GM18508 (cell line): ENCODE results near the gene DRD2.
"Not testable (repeated sequence)": the region's sequence is repeated elsewhere in the genome, so short reads cannot be mapped to it uniquely, and the experiment has no call there.

Source experiments
- ATAC-seq: cut with Tn5 transposase; IDR thresholded peaks from one replicate; pipeline ENCODE4 v1.9.1; 2021; ENCODE audit warnings: moderate number of reproducible peaks; ENCODE audit not compliant: insufficient read depth, unreplicated experiment

The DRD2 gene

DNA sequence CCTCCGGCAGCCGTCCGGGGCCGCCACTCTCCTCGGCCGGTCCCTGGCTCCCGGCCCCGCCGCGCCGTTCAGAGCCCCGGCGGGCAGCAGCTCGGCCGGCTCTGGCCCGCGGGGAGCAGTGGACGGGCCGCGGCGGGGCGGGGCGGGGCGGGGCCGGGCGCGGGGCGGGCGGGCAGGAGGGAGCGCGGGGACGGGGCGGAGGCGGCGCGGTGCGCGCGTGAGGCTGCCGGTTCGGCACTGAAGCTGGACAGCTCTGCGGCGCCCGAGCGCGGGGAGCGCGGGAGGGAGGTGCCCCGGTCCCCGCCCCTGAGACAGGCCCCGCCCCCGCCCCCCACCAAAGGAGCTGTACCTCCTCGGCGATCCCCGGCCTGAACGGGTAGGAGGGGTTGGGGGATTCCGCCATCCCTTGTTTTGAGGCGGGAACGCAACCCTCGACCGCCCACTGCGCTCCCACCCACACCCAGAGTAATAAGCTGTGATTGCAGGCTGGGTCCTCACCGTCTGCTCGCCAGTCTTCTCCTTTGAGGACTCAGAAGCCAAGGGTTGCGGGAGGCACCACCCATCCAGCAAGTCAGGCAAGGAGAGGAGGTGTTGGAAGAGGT is at the start of gene DRD2:
DRD2 (minus strand) TSS at position 239 of the 602 bp plus-strand sequence. CDS start 50,747 bp downstream, outside the sequence.
- ATAC-seq, result no peak

DNA sequence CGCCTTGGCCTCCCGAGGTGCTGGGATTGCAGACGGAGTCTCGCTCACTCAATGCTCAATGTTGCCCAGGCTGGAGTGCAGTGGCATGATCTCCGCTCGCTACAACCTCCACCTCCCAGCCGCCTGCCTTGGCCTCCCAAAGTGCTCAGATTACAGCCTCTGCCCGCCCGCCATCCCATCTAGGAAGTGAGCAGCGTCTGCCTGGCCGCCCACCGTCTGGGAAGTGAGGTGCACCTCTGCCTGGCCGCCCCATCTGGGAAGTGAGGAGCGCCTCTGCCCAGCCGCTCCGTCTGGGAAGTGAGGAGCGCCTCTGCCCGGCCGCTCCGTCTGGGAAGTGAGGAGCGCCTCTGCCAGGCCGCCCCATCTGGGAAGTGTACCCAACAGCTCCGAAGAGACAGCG is 48.7 kb upstream of the DRD2 start:
- ATAC-seq, result not testable (repeated sequence)

DNA sequence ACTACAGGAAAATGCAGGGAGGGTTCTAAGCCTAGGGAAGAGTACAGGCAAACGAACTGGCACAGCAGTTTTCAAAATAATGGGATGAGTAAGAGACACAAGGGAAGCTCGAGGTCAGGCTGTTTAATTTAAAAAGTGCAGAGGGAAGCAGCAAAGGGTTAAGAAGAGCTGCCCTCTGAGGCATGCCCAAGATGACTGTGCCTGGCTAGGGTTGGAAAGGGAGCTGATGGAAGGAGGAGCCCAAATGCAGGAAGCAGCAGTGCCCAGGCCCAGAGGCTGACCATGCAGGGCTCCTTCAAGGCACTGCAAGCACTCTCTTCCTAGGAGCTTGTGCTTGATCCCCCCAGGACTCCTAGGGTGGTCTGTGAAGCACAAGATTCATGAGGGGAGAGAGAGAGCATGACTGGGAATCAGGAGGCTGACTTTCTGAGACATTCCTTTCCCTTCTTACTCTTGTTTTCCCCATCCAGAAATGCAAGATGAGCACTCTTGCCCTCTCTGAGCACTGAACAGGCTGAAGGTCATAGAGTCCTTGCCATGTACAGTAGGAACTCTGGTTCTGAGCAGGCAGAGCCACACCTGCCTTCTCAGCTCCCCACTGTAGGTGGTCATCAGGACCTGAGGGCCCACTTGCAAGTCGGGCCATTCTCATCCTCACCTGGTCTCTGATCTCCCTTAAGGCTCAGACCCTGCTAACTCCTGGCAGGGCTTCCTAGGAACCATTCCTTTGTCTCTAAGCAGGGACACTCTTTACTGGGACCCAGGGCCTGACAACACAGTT is 46.7 kb upstream of the DRD2 start:
- ATAC-seq, result no peak

DNA sequence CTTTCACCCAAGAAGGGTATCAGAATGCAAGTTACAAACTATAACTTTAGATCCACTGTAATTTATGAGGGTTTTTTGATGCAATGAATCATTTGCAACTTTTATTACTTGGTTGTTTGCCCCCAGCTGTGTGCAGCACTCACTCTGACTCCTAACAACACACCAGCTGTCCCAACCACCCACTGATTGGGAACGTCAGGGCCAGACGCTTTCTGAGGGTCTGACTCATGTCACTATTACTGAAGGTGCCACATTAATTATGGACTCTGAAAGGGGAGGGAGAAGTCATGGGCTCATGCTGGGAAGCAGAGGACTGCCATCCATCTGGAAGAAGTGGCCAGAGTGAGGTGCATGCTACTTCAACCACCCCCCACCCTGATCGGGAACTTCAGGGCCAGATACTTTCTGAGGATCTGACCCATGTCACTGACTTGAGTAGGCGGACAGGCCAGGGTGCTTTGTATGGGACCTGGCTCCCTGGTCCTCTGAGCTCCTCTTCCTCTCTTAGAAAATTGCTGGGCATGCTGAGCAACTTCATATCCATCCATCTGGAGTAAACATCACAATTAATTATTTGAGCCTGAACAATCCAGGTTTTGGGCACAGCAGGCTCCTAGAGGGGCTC is 44.9 kb upstream of the DRD2 start:
- no peak for ATAC-seq

DNA sequence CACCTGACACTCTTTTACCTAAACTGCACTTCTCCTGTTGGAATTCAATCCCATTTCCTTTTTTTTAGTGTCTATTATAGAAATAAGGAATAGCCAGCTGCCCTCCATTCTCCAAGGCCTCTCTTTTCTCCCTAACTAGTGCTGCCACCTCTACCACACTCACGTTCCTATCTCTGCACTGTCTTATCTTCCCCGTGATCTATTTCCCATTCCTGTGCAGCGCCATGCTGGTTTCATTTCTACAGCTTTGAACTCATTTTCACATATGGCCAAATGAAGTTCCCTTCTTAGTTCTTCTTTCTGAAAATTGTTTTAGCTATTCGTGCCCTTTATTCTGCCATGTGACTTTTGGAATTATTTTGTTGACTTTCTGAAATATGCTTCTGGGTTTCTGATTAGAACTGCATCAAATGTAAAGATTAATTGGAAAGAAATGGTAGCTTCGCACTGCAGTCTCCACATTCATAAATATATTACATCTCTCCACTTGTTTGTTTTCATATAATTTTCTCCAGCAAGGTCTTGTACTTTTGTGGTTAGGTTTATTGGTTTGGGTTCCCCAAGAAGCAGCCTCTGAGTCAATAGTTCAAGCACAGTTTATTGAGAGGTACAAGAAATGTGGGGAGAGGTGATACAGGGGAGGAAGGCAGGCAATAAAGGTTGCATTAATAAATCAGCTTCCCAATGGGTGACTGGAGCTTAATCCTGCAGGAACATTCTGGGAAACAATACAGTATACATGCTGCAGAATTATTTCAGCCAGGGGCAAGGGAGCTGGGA is 43.7 kb upstream of the DRD2 start:
- no peak for ATAC-seq

DNA sequence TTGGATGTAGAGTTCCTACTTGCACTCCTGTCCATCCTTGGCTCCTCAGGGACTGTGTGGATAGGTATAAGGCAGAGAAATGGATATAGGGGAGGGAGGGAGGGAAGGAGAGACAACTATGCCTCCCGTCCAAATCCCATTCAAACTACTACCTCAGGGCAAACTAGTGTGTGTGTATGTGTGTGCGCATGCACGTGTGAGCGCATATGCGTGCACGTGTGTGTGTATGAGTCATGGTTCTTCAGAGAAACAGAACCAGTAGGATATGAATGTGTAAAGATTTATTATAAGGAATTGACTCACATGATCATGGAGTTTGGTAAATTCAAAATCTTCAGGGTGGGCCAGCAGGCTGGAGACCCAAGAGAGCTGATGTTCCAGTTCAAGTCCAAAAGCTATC is 42.2 kb upstream of the DRD2 start:
- ATAC-seq, result no peak

DNA sequence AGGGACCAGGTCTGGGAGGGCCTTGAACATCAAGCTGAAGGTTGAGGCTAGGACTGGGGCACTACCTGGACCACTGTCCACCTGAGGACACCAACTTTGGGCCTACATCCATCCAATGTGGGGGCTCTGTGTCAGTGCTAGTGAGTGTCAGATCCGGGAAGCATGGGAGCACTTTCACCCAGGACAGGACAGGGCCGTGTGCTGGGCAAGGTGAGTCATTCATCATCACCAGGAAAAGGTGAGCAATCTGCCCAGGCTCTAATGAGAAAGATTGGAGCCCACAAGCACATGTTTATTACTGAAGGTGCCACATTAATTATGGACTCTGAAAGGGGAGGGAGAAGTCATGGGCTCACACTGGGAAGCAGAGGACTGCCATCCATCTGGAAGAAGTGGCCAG is 39.7 kb upstream of the DRD2 start:
- ATAC-seq, result no peak

DNA sequence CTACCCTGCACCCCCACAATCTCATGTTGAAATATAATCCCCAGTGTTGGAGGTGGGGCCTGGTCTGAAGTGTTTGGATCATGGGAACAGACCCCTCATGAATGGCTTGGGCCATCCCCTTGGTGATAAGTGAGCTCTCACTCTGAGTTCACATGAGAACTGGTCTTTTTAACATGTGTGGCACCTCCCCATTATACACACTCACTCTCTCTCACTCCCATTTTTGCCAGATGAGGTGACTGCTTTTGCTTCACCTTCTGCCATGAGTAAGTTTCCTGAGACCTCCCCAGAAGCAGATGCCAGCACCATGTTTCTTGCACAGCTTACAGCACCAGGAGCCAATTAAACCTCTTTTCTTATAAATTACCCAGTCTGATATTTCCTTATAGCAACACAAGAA is 32.1 kb upstream of the DRD2 start:
- no peak for ATAC-seq

DNA sequence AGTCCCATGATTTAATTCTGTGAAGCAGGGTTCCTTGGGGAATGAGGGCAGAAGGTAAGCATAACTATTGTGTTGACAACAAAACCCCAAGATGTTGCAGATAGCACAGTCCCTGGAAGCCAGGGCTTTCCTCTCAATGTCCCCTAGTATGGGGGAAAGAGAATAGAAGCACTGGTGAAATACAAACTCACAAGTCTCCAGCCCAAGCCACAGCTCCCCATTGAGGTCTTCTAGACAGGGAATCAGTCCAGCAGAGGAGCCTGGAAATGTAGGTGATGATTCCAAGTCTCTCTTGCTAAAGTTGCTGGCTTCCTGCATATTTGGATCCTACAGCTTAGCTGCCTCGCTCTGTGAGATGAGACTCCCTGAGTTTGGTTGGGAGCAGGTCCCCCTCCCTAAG is 31.7 kb upstream of the DRD2 start:
- ATAC-seq, result no peak

DNA sequence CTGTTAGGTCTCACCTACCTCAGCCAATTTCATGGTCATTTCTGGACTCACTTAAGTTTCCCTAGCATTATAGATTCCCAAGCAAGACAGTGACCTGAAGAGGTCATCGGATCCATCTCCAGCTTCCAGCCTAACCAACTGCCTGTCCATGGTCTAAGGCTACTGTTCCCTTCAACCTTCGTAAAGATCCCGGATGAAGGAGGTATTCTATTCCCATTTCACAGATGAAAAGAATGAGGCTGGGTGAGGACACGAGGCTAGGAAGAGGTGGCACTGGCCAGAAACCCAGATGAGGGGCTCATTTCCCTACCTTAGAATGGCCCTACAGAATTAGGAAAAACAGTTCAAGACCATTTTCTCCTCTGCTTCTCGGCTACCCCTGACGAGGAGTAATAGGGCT is 31.3 kb upstream of the DRD2 start:
- ATAC-seq, result no peak

DNA sequence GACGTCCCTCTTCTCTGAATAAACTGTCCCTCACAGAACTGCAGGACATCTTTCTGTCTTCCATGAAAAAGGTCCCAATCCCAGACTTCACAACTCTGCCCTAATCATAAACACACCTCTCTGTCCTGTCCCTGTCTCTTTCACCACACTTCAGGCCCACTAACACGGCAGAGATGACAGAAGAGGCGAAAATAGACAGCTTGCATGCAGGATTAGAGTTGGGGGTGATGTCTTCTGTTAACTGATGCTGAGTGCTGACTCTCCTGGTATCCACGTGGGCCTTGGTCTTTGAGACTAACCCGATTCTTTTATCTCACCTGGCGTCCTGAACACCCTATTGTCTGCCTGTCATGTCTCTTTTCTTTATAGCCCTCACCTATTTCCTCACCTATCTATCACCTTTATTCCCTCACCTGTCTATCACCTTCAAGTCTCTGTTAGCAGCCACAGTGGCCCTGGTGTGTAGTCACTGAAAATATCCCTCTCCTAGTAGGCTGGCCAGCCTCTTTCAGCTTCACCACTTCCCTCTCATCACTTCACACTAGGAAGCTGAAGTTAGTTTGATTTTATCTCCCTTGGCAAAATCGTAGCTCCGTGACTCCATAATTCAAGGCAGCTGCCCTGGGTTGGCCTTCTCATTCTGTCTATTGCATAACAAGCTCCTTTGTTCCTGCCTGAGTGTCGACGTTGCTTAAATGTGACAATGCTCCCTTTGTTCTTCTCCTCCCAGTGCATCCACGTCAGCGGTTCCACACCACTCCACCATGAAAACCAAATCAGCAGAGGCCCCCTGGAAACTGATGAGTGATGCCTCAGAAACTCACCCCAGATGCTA is 30.6 kb upstream of the DRD2 start:
- ATAC-seq, result no peak

DNA sequence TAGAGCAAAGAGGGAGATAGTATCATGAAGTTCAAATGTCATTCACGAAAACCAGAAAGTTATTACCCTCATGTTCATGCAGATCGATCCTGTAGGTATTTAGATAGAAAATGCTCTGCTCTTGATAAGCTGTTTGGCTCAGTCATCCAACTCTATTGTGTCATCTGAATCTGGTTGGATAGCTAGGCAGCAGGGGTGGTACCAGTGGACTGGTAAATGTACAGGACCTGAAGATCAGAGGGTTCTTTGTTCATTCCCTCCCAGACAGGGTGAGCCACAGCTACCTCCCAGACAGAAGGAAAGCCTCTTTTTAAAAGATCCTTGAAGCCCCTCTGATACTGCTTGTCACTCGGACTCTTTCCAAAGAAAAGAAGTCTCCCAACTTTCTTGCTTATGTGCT is 29.8 kb upstream of the DRD2 start:
- ATAC-seq, result no peak

DNA sequence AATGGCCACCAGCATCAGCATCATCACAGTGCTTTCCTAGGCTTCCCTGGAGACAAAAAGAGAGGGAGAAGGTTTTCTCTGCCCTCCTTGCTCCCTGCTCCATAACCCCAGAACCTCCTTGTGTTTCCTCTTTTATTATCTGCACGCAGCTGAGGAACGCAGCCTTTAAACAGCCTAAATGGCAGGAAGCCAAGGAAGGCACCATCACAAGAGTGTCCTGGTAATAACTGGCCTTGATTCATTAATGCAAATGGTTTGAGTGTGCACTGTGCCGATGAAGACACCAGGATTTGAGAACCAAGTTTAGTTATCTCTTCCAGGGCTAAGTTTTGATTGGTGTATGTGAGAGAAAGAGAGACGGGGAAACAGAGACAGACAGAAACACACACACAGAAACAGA is 29.4 kb upstream of the DRD2 start:
- ATAC-seq, result no peak

DNA sequence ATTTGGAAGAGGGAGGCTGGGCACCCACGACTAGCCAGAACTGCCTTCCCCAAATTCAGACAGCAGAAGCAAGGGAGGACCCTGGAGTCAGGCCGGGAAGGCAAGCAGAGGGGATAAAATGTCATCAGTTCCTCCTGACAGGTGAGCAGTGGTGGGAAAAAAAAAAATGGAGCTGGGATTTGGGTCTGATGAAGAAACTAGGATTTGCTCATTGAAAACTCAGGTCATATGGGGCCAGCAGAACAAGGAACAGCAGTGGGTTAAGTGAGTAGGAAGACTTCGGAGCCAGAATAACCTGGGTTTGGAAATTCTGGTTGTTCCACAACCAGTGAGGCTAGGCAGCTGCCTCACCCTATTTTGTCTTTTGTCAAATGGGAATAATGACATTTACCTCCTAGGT is 28.9 kb upstream of the DRD2 start:
- no peak for ATAC-seq

DNA sequence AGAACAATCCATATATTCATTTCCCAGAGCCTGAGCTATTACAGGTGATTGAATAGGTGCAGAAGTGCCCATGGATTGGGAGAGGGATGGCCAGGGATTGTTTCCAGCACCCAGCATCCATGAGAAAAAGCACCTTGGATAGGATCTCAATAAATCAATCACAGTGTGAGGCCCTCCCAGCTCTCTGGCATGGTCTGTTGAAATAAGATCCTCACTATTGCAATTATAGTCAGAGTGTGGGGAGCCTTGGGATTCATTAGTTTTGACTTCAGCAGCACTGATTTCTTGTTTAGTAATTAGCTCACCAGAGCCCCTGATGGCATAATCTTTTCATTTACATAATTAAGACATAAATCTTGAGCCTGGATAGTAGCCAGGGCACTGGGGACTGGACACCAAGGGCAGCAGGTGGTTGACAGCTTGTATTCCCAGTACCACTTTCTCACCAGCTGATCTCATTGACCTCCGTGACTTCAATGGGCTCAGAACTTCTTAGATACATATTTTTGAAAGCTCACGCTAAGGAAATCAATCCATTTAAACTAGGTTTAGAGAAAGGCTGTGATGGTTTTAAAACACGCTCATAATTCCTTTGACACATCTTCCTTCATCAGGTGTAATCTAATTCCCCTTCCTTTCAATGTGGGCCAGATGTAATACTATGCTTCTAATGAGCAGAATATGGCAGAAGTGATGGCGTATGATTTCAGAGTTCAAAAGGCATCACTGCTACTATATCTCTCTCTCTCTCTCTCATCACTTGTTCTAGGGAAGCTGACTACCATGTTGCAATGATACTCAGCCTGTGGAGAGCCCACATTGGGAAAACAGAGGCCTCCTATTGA is 22.1 kb upstream of the DRD2 start:
- no peak for ATAC-seq

DNA sequence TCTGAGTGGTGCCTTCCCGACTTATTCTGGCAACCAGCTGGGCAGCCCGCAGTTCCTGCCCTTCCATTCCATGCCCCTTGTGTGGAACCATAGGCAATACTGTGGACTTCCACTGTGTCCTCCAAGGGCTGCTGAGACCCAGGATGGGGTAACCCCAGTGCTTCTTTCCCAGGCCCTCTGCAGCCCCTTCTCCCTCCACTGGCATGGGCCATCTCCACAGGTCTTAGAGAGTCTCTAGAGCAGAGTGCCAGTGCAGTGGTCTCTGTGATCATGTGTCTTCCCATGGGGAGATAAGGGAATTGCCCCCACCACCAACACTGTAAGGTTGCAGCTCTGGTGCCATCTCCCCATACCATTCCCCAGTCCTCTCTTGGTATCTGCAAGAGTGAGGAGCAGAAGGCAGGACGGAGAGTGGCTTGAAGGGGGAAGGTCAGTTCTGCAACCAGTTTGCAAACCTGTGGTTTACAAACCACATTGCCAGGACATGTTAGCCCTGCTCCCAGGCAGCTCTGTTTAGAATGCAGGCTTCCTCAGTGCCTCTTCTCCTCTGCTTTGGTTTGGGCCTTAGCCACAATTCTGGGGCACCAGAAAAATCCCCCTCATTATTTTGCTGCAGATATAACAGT is 20.9 kb upstream of the DRD2 start:
- ATAC-seq, result no peak

DNA sequence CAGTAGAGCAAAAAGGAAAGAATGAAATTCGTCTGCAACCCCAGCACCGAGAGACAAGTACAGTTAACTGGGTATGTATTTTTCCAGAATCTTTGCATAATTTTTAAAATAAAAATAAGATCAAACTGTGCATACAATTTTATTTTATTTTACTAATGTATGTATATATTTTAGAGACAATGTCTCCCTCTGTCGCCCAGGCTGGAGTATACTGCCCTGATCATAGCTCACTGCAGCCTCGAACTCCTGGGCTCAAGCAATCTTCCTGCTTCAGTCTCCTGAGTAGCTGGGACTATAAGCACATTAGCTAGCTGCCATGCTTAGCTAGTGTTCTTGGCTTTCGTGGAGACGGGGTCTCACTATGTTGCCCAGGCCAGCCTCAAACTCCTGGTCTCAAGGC is 18.8 kb upstream of the DRD2 start:
- no peak for ATAC-seq

DNA sequence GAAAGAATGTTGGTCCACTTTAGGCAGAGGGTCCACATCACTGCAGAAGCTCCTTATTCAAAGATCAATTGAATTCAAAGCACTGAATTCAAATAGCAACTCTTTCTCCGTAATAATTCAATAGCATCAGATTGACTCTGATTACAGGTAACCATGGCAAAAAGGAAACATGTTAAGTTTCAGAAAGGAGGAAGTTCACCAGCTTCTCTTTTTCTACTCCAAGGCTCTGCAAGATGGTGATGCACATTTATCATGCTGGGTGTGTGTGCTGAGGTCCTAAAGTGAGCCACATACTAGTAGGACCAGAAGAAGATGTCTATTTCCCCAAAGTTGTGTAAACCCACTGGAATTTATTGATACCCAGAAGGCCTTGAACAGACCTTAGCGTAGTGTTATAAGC is 18.0 kb upstream of the DRD2 start:
- ATAC-seq, result no peak

DNA sequence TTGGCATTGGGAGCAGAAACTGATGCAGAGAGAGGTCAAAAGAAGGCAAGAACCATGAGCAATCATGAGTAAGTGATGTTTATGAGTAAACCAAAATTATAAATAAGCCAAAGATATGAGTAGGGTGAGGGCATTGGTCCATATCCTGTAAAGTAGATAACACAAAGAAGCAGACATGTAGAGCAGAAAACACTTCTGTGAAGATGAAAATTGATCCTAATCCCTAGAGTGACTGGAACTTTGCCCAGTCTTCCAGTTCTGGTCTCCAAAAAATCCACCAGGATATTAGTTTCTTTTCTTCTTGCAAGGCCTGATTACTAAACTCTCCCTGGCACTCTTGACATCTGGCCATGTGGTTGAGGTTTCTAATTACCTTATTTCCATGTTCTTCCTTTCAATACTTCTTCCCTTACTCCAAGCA is 13.7 kb upstream of the DRD2 start:
- no peak for ATAC-seq
